GM18517 (cell line): Measurements from ENCODE around the gene ZNF142.

ENCODE experiments used
- ATAC-seq: cut with Tn5 transposase; IDR thresholded peaks from one replicate; pipeline ENCODE4 v1.9.1; 2021; ENCODE audit warnings: mild to moderate bottlenecking, moderate library complexity; ENCODE audit not compliant: unreplicated experiment

ZNF142 gene

DNA sequence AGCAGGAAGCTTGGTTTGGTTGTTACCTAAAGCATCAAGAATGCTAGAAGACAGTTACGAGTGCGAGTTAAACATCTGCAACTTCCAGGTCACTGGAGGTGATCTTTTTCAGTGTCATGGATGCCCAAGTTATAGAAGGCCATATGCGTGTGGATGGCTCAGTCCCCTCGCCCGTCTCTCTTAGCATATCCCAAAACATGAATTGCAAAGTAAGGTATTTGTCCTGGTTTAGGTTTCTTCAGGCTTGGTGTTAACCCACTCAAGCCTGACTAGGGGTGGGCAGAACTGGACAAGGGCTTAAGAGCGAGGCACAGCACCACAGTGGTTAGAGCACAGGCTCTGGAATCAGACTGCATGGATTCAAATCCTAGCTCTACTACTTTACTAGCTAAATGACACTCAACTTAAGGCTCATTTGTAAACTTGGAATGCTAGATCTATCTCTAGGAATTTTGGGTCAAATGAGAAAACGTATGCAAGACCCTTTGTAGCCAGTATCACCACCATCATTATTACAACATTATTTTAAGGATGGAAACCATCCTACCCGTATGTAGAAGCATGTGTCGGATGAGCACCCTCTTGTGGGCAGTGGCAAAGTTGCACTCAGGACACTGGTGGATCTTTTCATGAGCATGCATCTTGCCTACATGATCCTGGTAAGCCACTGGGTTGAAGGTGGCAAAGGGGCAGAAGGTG lies 11.2 kb downstream of the ZNF142 start:
- ATAC-seq, result no peak

DNA sequence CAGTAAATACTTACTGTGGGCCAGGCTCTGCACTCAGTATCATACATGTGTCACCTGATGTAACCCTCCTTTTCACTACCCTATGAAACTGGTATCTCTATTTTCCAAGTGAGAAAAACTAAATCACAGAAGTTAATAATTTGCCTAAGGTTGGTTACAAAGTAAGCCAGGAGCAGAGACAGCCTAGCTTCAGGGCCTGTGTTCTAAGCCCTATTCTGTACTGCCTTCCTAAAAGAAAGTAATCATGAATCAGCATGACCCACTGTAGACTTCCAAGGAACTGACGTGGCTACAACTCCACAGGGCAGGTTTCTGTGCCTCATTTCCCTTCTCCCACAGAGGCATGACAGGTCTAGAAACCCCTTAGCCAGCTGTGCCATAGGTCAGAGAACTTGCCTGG lies 14.3 kb downstream of the ZNF142 start:
- no peak for ATAC-seq

DNA sequence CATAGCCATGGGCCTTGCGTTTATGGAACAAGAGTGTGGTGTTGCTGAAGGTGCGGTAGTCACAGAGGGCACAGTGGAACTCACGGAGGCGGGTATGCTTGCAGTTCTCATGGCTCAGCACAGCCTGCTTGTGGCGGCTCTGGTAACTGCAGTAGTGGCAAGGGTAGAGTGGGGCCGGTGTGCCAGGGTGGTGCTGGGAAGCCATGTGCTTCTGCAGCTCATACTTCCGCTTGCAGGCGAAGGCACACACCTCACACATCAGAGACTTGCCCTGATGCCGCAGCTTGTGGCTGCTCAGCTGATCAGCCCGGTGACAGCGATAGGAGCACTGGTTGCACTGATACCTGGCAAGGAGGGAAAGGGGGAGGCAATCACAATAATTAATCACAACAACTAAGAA lies 14.7 kb downstream of the ZNF142 start:
- ATAC-seq, result no peak

DNA sequence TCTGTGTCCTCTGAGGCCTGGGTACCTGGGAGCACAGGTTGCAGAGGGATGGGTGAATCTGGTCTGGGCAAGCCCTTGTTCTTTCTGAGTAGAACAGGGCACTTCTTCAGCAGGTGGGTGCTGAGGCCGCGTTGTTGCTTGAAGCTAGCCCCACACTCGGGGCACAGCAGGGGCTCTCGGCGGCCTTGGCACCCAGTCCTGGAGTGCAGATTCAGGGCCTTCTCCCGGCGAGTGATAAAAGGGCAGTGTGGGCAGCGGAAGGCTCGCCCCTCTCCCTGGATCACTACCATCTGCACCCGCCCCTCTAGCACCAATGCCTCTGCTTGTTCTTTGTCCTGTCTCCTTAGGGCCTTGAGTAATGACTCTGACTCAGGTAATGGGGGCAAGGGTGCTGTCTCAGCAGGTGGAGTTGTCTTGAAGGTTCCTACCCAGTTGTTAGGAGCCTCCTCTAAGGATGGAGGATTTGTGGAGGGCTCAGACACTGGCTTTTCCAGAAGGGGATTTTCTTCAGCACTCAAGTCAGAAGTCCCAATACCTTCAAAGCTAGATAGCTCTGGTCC lies 15.6 kb downstream of the ZNF142 start:
- no peak for ATAC-seq

DNA sequence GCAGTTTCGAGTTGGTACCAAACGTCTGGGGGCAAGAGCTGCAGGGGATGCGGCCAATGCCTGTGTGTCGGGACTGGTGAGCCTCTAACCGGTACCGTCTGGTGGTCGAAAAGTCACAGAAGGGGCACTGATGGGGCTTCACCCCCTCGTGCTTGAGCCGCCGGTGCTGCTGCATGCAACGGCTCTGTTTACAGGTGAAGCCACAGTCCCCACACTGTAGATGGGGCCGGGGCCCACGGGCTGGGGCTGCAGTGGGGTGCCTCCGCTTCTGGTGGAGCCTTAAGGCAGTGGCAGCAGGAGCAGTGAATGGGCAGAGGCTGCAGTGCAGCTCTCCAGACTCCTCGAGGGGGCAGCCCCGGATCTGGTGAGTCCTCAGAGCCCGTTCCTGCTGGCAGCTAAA lies 16.6 kb downstream of the ZNF142 start:
- no peak for ATAC-seq

DNA sequence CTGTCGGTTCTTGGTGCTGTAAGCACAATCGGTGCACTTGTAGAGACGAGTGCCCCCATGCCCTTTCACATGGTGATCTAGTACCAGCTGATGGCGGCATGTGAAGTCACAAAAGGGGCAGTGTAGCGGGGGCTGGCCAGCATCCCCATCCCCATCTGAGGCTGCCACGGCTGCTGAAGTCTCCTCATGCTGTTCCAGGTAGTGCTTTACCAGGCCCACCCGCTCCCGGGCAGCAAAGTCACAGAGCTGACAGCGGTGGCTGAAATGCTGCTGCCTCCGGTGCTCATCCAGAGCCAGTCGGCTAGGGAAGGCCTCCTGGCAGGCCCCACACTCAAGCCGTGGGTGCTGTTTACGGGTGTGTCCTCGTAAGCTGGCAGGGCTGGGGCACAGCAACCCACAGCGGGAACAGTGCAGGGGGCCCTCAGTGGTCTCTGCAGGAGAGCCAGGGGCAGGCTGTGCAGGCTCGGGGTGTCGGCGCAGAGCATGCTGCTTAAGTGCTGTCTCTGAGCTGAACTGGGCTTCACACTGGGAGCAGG lies 17.2 kb downstream of the ZNF142 start:
- no peak for ATAC-seq

DNA sequence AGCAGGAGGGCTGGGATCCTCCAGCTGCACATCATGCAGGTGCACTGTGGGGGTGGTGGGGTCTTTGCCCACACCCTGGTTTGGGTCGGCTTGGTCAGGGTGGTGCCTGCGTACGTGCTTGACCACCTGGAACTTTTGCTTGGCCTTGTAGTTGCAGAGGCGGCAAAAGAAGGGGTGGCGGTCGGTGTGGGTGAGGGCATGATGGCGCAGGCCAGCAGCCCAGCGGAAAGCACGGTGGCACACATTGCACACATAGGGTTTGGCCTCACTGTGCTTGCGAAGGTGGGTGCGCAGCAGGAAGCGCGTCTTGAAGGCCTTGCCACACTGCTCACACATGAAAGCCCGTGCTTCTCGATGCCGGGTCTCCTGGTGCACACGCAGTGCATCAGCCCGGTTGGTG lies 21.1 kb downstream of the ZNF142 start:
- ATAC-seq, result no peak

DNA sequence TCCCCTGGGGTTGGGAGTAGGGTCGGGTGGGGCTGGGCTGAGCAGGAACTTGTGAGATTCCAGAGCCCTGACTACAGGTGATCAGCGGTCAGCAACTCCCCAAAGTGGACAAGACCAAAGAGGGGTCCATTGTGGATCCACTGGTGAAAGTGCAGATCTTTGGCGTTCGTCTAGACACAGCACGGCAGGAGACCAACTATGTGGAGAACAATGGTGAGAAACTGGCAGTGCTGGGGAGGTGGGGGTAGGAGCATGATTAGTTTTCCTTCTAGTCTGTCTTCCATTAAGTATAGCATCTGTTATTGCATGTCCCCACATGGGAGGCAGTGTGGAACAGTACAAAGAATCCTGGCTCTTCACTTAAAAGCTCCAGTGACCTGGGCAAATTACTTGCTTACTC lies 23.7 kb downstream of the ZNF142 start:
- no peak for ATAC-seq

DNA sequence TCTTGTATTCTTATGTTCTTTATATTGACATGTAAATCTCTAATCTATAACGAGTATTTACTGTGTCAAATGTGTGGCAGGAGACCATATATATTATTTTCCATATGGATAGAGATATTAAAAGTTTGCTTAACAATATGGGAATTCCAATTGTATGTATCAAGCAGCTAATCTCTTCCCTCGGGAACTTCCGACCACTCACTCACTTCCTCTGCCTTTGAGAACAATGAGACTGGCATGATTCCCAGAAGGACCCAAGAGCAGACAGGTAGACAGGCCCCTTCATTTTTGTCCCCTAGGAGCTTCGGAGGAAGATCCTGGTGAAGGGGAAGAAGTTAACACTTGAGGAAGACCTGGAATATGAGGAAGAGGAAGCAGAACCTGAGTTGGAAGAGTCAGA lies 27.6 kb downstream of the ZNF142 start:
- no peak for ATAC-seq

DNA sequence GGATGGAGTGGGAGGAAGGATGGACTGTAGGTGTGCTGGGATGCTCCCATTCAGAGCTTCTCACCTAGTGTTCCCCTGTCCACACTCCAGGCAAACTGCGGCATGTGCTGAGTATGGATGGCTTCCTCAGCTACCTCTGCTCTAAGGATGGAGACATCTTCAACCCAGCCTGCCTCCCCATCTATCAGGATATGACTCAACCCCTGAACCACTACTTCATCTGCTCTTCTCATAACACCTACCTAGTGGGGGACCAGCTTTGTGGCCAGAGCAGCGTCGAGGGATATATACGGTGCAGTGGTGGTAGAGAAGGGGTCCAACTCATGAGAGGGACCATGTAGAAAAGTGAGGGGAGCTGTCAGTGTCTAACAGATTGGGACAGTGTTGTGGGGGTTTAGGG lies 31.5 kb downstream of the ZNF142 start:
- ATAC-seq, result no peak

DNA sequence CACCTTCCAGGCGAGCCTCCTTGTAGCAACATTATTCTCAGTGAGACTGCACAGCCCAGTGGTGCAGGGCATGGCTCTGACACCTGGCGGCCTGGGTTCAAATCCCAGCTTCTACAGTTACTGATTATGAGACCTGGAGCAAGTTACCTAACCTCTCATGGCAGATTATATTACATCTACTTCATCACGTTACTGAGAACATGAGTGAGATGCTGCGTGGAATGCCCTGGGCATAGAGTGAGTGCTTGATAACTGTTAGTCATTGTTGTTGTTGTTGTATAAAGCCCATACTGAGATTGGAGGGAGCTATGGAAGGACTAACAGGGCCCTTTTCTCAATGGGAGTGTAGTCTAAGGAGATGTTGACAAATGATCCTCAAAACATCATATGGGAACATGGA lies 33.1 kb downstream of the ZNF142 start:
- ATAC-seq, result no peak

DNA sequence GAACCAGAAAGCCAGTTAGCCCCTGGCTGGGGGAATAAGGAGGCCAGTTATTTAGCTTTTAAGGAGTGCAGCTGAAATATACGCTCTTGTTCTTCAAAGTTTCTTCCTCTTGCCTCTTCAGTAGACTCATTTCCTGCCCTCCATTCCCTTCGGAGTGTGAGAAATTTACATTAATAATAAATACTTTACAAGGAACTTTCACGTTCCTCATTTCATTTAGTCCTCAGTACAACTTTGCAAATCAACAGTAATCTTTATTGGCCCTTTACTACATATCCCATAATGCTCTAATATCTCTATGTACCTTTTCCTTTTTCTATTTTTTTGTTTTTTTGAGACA lies 36.1 kb downstream of the ZNF142 start:
- no peak for ATAC-seq

DNA sequence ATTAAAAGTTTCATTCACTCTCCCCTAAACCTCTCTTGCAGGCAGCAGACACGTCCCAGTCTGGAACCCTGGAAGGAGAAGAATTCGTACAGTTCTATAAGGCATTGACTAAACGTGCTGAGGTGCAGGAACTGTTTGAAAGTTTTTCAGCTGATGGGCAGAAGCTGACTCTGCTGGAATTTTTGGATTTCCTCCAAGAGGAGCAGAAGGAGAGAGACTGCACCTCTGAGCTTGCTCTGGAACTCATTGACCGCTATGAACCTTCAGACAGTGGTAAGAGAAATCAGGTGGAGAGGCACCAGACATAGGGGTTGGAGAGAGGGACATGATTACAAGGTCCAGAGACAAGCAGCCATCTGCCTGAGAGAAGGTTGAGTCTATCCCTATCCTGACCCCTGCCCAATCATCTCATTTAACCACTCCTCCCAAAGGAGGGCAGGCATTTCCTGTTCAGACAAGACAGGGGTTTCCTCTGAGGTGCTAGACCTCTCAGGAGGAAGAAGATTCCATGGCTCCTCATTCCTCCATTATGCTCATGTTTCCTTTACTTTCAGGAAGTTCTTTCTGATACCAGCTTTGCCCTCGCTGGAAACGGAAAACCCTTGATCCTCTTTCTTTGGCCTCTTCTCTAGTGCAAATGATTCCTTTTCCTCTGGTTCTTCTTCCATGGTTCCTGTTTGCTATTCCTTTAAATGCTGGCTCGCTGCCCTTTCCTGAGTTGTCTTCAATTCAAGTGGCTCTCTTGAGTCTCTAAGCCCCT lies 36.6 kb downstream of the ZNF142 start:
- ATAC-seq, result no peak

DNA sequence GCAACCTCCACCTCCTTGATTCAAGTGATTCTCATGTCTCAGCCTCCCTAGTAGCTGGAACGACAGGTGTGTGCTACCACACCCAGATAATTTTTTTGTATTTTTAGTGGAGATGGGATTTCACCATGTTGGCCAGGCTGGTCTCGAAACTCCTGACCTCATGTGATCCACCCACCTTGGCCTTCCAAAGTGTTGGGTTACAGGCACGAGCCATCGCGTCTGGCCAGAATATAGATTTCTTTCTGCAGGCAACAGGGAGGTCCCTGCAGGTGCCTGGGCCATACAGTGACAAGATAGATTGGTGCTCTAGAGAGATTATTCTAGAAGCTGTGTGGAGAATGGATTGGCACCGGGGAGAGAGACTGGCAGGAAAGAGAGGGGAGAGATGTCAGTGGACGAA lies 38.4 kb downstream of the ZNF142 start:
- no peak for ATAC-seq

DNA sequence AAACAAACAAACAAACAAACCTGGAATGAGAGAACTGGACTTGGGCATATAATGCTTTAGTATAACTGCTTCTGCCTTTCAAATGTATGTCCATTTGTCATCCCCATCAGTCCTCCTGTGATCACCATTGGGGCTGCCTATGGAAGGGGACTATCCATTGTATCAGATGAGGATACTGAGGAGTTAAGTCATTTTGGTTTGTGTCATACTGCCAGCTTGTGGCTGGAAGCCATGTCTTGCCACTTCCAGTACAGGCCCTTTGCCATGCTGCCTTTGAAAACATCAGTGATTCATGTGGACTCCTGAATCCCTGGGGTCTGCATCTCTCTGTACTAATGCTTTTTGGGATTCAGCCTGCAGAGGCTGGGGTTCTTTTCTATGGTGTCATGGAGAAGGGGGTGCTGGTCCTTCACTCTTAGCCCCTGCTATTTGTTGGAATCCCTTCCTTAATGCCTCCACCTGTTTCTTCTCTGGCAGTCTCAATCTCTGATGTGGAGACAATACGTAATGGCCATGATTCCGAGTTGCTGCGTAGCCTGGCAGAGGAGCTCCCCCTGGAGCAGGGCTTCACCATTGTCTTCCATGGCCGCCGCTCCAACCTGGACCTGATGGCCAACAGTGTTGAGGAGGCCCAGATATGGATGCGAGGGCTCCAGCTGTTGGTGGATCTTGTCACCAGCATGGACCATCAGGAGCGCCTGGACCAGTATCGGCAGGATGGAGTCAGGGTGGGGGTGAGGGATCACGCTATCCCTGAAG lies 41.1 kb downstream of the ZNF142 start:
- no peak for ATAC-seq

DNA sequence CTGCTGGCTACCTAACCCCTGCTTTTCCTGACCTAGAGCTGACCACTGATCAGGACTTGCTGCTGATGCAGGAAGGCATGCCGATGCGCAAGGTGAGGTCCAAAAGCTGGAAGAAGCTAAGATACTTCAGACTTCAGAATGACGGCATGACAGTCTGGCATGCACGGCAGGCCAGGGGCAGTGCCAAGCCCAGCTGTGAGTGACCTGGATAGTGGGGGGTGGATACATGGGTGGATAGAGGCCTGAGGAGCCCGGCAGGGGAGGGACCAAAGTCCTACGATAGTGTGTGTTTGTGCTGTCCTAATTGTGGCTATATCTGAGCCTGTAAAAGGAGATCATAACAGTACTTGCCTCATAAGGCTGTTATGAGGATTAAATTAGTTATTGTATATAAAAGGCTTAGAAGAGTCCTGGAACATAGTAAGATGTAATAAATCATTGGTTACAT lies 43.5 kb downstream of the ZNF142 start:
- ATAC-seq, result no peak

DNA sequence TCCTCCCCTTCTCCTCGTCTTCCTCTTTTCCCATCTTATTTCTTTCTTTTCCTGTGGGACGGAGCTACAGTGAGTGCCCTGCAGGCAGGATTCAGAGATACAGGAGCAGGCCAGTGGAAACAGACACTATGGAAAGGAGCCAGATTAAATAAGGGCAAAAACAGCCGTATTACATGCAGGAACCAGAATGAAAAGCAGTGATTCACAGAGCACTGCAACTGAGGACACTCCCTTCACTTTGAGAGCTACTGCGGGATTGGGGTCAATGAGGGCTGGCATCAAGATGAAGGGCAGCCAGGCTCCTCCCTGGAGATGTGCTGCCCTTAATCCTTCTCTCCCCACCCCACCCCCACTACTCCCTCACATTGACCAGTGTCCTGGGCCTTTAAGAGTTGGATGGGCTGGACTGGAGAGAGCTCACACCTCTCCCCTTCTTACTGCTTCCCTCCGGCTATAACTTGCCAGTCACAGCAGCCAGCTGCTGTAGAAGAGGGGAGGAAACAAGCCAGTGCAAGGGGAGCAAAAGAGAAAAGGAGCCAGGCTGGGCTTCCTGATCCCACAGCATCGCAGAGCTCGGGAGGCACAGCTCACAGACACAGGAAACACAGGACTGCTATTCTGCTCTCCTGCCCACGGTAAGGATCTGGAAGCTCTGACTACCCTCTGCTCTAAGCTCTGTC lies 51.8 kb downstream of the ZNF142 start, which contains the start of gene PLCD4:
Gene PLCD4 (plus strand): TSS at position 464 of the 680 bp plus-strand sequence. CDS start 7,841 bp downstream, outside the sequence.
- ATAC-seq, result no peak

DNA sequence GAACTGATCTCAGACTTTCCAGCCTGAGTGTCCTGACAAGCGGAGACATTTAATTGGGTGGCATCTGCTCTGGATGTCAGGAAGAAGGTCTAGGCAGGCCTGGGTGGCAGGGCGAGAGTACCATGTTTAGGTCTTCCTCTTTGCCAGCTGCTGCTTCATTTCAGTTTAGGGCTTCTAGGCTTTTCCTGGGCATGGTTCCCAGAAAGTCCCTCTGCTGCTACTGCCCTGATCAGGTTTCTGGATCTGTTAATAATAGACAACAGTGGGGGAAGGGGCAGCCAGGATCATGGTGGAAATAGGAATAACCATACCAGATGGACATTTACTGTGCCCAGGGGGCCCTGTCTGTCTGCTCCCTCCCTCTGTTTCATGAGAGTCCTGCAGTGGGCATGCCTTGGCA lies 54.0 kb downstream of the ZNF142 start:
- ATAC-seq, result no peak
